Measurements from ENCODE around the gene FBXW9.

- TF ChIP-seq CTCF (IDR thresholded peaks at IDR 0.05) (no peak), POLR2A (IDR thresholded peaks at IDR 0.05) (no peak)
Observed at GRCh38 chr19:12665281-12665573, 31.2 kb downstream of the FBXW9 start.
